CD4-positive, alpha-beta T cell (primary cell): ENCODE data around the gene COL4A2. TPM values are rescaled to one million over a fixed set of nuclear protein-coding genes. Genes with fewer than 3 reads are reported as not detected.

Experiments used
- ATAC-seq: fragments of 200-7000 bp; cut with Tn5 transposase; one replicate; pipeline ENCODE4 v1.10.0; 2022; ENCODE audit warnings: mild to moderate bottlenecking; ENCODE audit not compliant: poor library complexity
- CTCF ChIA-PET: fragments of 350-600 bp; sonication (Branson Sonifier 250); formaldehyde crosslinking; loops from one replicate; lab custom pipeline; 2021; ENCODE audit warnings: antibody characterized with exemption, inconsistent platforms; lab: Charles Lee
- POLR2A ChIA-PET: fragments of 350-600 bp; sonication (Branson Sonifier 250); formaldehyde crosslinking; loops from one replicate; lab custom pipeline; 2021; ENCODE audit warnings: antibody characterized with exemption, inconsistent platforms; lab: Charles Lee
- DNase-seq, 14 experiments: peaks; one replicate each; pipeline ENCODE4 v3.0.0-alpha.2; 2013 to 2020; ENCODE audit warnings: mixed read lengths in 2 of 14
- H3K27ac ChIP-seq, 2 donors: one replicate each; pipeline versions ENCODE4 v1.5.1 to v1.7.0; 2013; ENCODE audit warnings: low read length in 2 of 2, low read depth in 1 of 2, mild to moderate bottlenecking in 1 of 2
- H3K27me3 ChIP-seq, 2 experiments: 1 replicate in 1 of 2; 2 replicates in 1 of 2; pipeline versions ENCODE4 v1.6.1 to v1.7.0; 2013; ENCODE audit warnings: low read length in 2 of 2, control low read depth in 1 of 2, mild to moderate bottlenecking in 1 of 2, moderate library complexity in 1 of 2; ENCODE audit not compliant: insufficient read depth in 2 of 2, control insufficient read depth in 1 of 2
- H3K36me3 ChIP-seq: one replicate; pipeline ENCODE4 v1.6.1; 2013; ENCODE audit warnings: low read length, control low read depth; ENCODE audit not compliant: insufficient read depth
- H3K4me1 ChIP-seq: one replicate; pipeline ENCODE4 v1.6.1; 2013; ENCODE audit warnings: low read length, control low read depth; ENCODE audit not compliant: insufficient read depth
- H3K4me3 ChIP-seq: one replicate; pipeline ENCODE4 v1.5.1; 2013; ENCODE audit warnings: mild to moderate bottlenecking, low read length, moderate library complexity
- H3K9me3 ChIP-seq, 2 experiments: 1 replicate in 1 of 2; 2 replicates in 1 of 2; pipeline versions ENCODE4 v1.6.1 to v1.7.0; 2013; ENCODE audit warnings: low read length in 2 of 2, mild to moderate bottlenecking in 2 of 2, control low read depth in 1 of 2, moderate library complexity in 1 of 2; ENCODE audit not compliant: control insufficient read depth in 1 of 2, insufficient read depth in 1 of 2
- H3K27ac Mint-ChIP-seq: one replicate; pipeline ENCODE4 v1.8.0; 2020; ENCODE audit warnings: mixed read lengths
- H3K27me3 Mint-ChIP-seq: one replicate; pipeline ENCODE4 v1.8.0; 2021; ENCODE audit warnings: mixed read lengths
- H3K36me3 Mint-ChIP-seq: one replicate; pipeline ENCODE4 v1.8.0; 2021; ENCODE audit warnings: low read depth, mixed read lengths
- H3K4me1 Mint-ChIP-seq: one replicate; pipeline ENCODE4 v1.8.0; 2021; ENCODE audit warnings: low read depth, mixed read lengths
- H3K4me3 Mint-ChIP-seq: one replicate; pipeline ENCODE4 v1.8.0; 2020; ENCODE audit warnings: mild to moderate bottlenecking, mixed read lengths
- H3K9me3 Mint-ChIP-seq: one replicate; pipeline ENCODE4 v1.8.0; 2020; ENCODE audit warnings: mixed read lengths
- CTCF ChIP-seq: fragments of 200-600 bp; IDR thresholded peaks from one replicate; pipeline ENCODE4 v1.8.0; 2022; ENCODE audit warnings: antibody characterized with exemption, mild to moderate bottlenecking
- intact Hi-C, 2 experiments: fragments of 100-400 bp; cut with DNase I in 1 of 2; cut with micrococcal nuclease in 1 of 2; formaldehyde crosslinking; loops; one replicate each; pipeline versions ENCODE4 v1.15.1 to v1.9.0; 2023 to 2025; cut with DNase I, micrococcal nuclease
- total RNA-seq, 174 experiments: library from RNA in 2 of 174; stranded (reverse) in 2 of 174; gene quantifications; one replicate each; pipeline ENCODE4 v1.2.3 and lab custom pipeline; 2021 to 2026

The COL4A2 gene
- total RNA-seq, 2 experiments from 2014 or later, result not detected

GRCh38 chr13:110402299-110403069 is 95.4 kb downstream of the COL4A2 start:
- ATAC-seq (no peak), DNase-seq (no peak)
- POLR2A ChIA-PET, result no interaction called here
- Mint-ChIP-seq H3K9me3 (no peaks in the 10 kb centered on the region), H3K4me3 (no peak overlapping the region), H3K36me3 (no peaks in the 10 kb centered on the region), H3K4me1 (no peaks in the 10 kb centered on the region), H3K27ac (no peak overlapping the region), H3K27me3 (peaks cover 95% of the 10 kb centered on the region)
- Histone ChIP-seq H3K36me3 (no peaks in the 10 kb centered on the region), H3K27ac (no peak overlapping the region), H3K9me3 (peaks cover 0 to 6% of the 10 kb centered on the region in 2 experiments), H3K27me3 (peaks cover 17 to 32% of the 10 kb centered on the region in 2 experiments), H3K4me3 (no peak overlapping the region), H3K4me1 (no peaks in the 10 kb centered on the region)
- CTCF ChIA-PET, result no interaction called here
- no peak for TF ChIP-seq CTCF
- intact Hi-C loops, result no loop called here

- Mint-ChIP-seq H3K27me3 (peaks cover 92% of the 10 kb centered on the region), H3K4me1 (no peaks in the 10 kb centered on the region), H3K27ac (no peak overlapping the region), H3K36me3 (no peaks in the 10 kb centered on the region), H3K9me3 (no peaks in the 10 kb centered on the region), H3K4me3 (no peak overlapping the region)
- Histone ChIP-seq H3K4me3 (no peak overlapping the region), H3K27ac (no peak overlapping the region), H3K36me3 (no peaks in the 10 kb centered on the region), H3K9me3 (peaks cover 0 to 6% of the 10 kb centered on the region in 2 experiments), H3K27me3 (peaks cover 17 to 30% of the 10 kb centered on the region in 2 experiments), H3K4me1 (no peaks in the 10 kb centered on the region)
- TF ChIP-seq CTCF, result no peak
- intact Hi-C loops, result no loop called here
- DNase-seq (no peak), ATAC-seq (no peak)
- ChIA-PET CTCF (no interaction called here), POLR2A (no interaction called here)
These were observed 96.2 kb downstream of the COL4A2 start for GRCh38 chr13:110403315-110403714.

GRCh38 chr13:110403721-110404120 is 96.6 kb downstream of the COL4A2 start:
- no peak overlapping the region for H3K4me3 Mint-ChIP-seq
- H3K27ac ChIP-seq, result no peak overlapping the region
- intact Hi-C loops, result no loop called here
- peaks cover 89% of the 10 kb centered on the region for H3K27me3 Mint-ChIP-seq
- DNase-seq (no peak), ATAC-seq (no peak)
- ChIA-PET POLR2A (no interaction called here), CTCF (no interaction called here)
- no peaks in the 10 kb centered on the region for H3K4me1 ChIP-seq
- no peak overlapping the region for H3K27ac Mint-ChIP-seq
- no peak for TF ChIP-seq CTCF
- H3K36me3 ChIP-seq, result no peaks in the 10 kb centered on the region
- H3K9me3 Mint-ChIP-seq, result no peaks in the 10 kb centered on the region
- no peaks in the 10 kb centered on the region for H3K36me3 Mint-ChIP-seq
- no peak overlapping the region for H3K4me3 ChIP-seq
- no peaks in the 10 kb centered on the region for H3K4me1 Mint-ChIP-seq
- H3K27me3 ChIP-seq, result peaks cover 17 to 29% of the 10 kb centered on the region in 2 experiments
- peaks cover 0 to 6% of the 10 kb centered on the region in 2 experiments for H3K9me3 ChIP-seq
